GM23338 (cell line): Measurements from ENCODE around the gene CLUH.

ENCODE experiments used
- CREB1 ChIP-seq: fragments of 250-450 bp; sonication (Bioruptor Pico); IDR thresholded peaks from 2 replicates; pipeline ENCODE4 v1.5.0; 2020; ENCODE audit warnings: low read depth, mild to moderate bottlenecking, moderate library complexity
- CTCF ChIP-seq, 2 experiments: fragments of 200-600 bp in 1 of 2; sonication (generic) in 1 of 2; conservative IDR thresholded peaks; 2 replicates each; pipeline versions ENCODE4 v1.5.1 to v1.6.1; 2016 to 2017; ENCODE audit warnings: antibody characterized with exemption in 2 of 2, low read depth in 2 of 2, mild to moderate bottlenecking in 2 of 2, moderate library complexity in 1 of 2
- EZH2 ChIP-seq: fragments of 200-600 bp; sonication (generic); IDR thresholded peaks from one replicate; pipeline ENCODE4 v1.8.0; 2017; ENCODE audit warnings: antibody characterized with exemption, mild to moderate bottlenecking, low read depth; ENCODE audit not compliant: unreplicated experiment
- EZH2phosphoT487 ChIP-seq: fragments of 200-600 bp; sonication (generic); IDR thresholded peaks from one replicate; pipeline ENCODE4 v1.8.1; 2018; ENCODE audit warnings: antibody characterized with exemption; ENCODE audit not compliant: unreplicated experiment
- JUNB ChIP-seq: IDR thresholded peaks from one replicate; pipeline ENCODE4 v1.6.1; 2016; ENCODE audit warnings: antibody characterized with exemption; ENCODE audit not compliant: unreplicated experiment
- POLR2AphosphoS5 ChIP-seq: IDR thresholded peaks from 2 replicates; pipeline ENCODE4 v1.6.1; 2016; ENCODE audit warnings: antibody characterized with exemption, low read depth
- TF ChIP-seq, protein P1 (sequence below): IDR thresholded peaks from one replicate; pipeline ENCODE4 v1.6.1; 2018; ENCODE audit warnings: antibody characterized with exemption; ENCODE audit not compliant: unreplicated experiment

- TF ChIP-seq CREB1: no peak
- TF ChIP-seq CTCF (conservative IDR thresholded peaks at IDR 0.05; ENCODE audit: low read depth in 2 of 2): no peak
- no peak for TF ChIP-seq POLR2AphosphoS5
- no peak for TF ChIP-seq EZH2
- TF ChIP-seq EZH2phosphoT487: no peak
- TF ChIP-seq, protein P1, sequence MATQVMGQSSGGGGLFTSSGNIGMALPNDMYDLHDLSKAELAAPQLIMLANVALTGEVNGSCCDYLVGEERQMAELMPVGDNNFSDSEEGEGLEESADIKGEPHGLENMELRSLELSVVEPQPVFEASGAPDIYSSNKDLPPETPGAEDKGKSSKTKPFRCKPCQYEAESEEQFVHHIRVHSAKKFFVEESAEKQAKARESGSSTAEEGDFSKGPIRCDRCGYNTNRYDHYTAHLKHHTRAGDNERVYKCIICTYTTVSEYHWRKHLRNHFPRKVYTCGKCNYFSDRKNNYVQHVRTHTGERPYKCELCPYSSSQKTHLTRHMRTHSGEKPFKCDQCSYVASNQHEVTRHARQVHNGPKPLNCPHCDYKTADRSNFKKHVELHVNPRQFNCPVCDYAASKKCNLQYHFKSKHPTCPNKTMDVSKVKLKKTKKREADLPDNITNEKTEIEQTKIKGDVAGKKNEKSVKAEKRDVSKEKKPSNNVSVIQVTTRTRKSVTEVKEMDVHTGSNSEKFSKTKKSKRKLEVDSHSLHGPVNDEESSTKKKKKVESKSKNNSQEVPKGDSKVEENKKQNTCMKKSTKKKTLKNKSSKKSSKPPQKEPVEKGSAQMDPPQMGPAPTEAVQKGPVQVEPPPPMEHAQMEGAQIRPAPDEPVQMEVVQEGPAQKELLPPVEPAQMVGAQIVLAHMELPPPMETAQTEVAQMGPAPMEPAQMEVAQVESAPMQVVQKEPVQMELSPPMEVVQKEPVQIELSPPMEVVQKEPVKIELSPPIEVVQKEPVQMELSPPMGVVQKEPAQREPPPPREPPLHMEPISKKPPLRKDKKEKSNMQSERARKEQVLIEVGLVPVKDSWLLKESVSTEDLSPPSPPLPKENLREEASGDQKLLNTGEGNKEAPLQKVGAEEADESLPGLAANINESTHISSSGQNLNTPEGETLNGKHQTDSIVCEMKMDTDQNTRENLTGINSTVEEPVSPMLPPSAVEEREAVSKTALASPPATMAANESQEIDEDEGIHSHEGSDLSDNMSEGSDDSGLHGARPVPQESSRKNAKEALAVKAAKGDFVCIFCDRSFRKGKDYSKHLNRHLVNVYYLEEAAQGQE: no peak
- TF ChIP-seq JUNB: no peak
These were observed 37.7 kb upstream of the CLUH start, which contains the start of gene CCDC92B for GRCh38 chr17:2749058-2749783.
